ENCODE data around the gene DOCK8.

GRCh38 chr9:436482-436881 is 221.8 kb downstream of the DOCK8 start:
- no peak for TF ChIP-seq CTCF (IDR thresholded peaks at IDR 0.05)
- TF ChIP-seq POLR2A (IDR thresholded peaks at IDR 0.05) = no peak

Data from uterus (tissue), 2 donors.